C4-2B (cell line): ENCODE data around the gene BEND7.

ENCODE experiments used
- ZFX ChIP-seq: fragments of 450-650 bp; IDR thresholded peaks from 2 replicates; pipeline ENCODE4 v1.6.1; 2017
- TF ChIP-seq, protein P1 (sequence below): fragments of 450-650 bp; conservative IDR thresholded peaks from 2 replicates; pipeline ENCODE4 v1.5.1; 2017; ENCODE audit warnings: mild to moderate bottlenecking

DNA sequence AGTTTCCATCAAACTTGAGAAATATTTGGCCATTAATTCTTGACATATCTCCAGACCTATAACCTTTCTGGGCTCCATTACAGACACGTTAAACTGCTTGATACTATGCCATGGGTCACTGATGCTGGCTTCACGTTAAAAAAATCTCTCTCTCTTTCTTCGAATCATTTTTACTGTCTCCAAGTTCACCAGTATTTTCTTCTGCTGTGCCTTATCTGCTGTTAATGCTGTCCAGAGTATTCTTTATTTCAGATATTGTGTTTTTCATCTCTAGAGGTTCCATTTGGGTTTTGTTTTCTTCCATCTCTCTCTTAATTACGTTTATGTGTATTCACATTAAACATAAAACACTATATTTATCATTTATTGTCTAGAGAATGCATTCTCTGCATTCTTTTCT, 45.1 kb upstream of the BEND7 start:
- TF ChIP-seq, protein P1, sequence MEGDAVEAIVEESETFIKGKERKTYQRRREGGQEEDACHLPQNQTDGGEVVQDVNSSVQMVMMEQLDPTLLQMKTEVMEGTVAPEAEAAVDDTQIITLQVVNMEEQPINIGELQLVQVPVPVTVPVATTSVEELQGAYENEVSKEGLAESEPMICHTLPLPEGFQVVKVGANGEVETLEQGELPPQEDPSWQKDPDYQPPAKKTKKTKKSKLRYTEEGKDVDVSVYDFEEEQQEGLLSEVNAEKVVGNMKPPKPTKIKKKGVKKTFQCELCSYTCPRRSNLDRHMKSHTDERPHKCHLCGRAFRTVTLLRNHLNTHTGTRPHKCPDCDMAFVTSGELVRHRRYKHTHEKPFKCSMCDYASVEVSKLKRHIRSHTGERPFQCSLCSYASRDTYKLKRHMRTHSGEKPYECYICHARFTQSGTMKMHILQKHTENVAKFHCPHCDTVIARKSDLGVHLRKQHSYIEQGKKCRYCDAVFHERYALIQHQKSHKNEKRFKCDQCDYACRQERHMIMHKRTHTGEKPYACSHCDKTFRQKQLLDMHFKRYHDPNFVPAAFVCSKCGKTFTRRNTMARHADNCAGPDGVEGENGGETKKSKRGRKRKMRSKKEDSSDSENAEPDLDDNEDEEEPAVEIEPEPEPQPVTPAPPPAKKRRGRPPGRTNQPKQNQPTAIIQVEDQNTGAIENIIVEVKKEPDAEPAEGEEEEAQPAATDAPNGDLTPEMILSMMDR: no peak
- TF ChIP-seq ZFX: no peak
